ENCODE measurements around the gene RMI2.
A peak's percentile ranks its signal among the peaks of the same experiment; 100 is the strongest.

Gene RMI2

GRCh38 chr16:11354407-11354732, 9.1 kb downstream of the RMI2 start:
- DNase-seq (ENCODE audit: low spot score) = peak; percentile 44
- in situ Hi-C loops (cut with MboI; ENCODE audit: low pct_unique_long_range_greater_than_20kb, low sequenced_read_pairs, unreplicated experiment) = no loop called here
- no peak for TF ChIP-seq CTCF (IDR thresholded peaks at IDR 0.05; ENCODE audit: extremely low read depth, insufficient read depth, missing control alignments)

GRCh38 chr16:11354733-11355574, 9.7 kb downstream of the RMI2 start:
- in situ Hi-C loops (cut with MboI; ENCODE audit: low pct_unique_long_range_greater_than_20kb, low sequenced_read_pairs, unreplicated experiment) = no loop called here
- TF ChIP-seq CTCF (IDR thresholded peaks at IDR 0.05; ENCODE audit: extremely low read depth, insufficient read depth, missing control alignments) = peak; percentile 28
- DNase-seq (ENCODE audit: low spot score) = peak; percentile 77

- no peak for DNase-seq (ENCODE audit: low spot score)
- in situ Hi-C loops (cut with MboI; ENCODE audit: low pct_unique_long_range_greater_than_20kb, low sequenced_read_pairs, unreplicated experiment) = no loop called here
- TF ChIP-seq CTCF (IDR thresholded peaks at IDR 0.05; ENCODE audit: extremely low read depth, insufficient read depth, missing control alignments) = no peak
Observed at GRCh38 chr16:11355862-11356261, 10.6 kb downstream of the RMI2 start.

GRCh38 chr16:11356573-11357331, 11.5 kb downstream of the RMI2 start:
- in situ Hi-C loops (cut with MboI; ENCODE audit: low pct_unique_long_range_greater_than_20kb, low sequenced_read_pairs, unreplicated experiment) = no loop called here
- TF ChIP-seq CTCF (IDR thresholded peaks at IDR 0.05; ENCODE audit: extremely low read depth, insufficient read depth, missing control alignments) = peak; percentile 79
- DNase-seq (ENCODE audit: low spot score) = peak; percentile 44

GRCh38 chr16:11358531-11358930, 13.3 kb downstream of the RMI2 start:
- in situ Hi-C loops (cut with MboI; ENCODE audit: low pct_unique_long_range_greater_than_20kb, low sequenced_read_pairs, unreplicated experiment) = no loop called here
- no peak for DNase-seq (ENCODE audit: low spot score)
- no peak for TF ChIP-seq CTCF (IDR thresholded peaks at IDR 0.05; ENCODE audit: extremely low read depth, insufficient read depth, missing control alignments)

- DNase-seq (ENCODE audit: low spot score) = no peak
- in situ Hi-C loops (cut with MboI; ENCODE audit: low pct_unique_long_range_greater_than_20kb, low sequenced_read_pairs, unreplicated experiment) = no loop called here
- no peak for TF ChIP-seq CTCF (IDR thresholded peaks at IDR 0.05; ENCODE audit: extremely low read depth, insufficient read depth, missing control alignments)
Observed at GRCh38 chr16:11359370-11359769, 14.1 kb downstream of the RMI2 start.

Data from GM13977 (cell line).